A673 (cell line): ENCODE results near the gene ATG9B.

Experiments
- EZH2 ChIP-seq: fragments of 200-600 bp; sonication (generic); IDR thresholded peaks from 2 replicates; pipeline ENCODE4 v1.6.1; 2017; ENCODE audit warnings: borderline replicate concordance, low read depth, mild to moderate bottlenecking, mixed read lengths, antibody characterized with exemption, low read length; ENCODE audit not compliant: poor library complexity, severe bottlenecking
- TF ChIP-seq, protein P1 (sequence below): fragments of 300-800, 200-600 bp; sonication (generic); conservative IDR thresholded peaks from 2 replicates; pipeline ENCODE4 v1.5.1; 2017; ENCODE audit warnings: low read depth, mild to moderate bottlenecking, antibody characterized with exemption, low read length, moderate library complexity, mixed read lengths

DNA sequence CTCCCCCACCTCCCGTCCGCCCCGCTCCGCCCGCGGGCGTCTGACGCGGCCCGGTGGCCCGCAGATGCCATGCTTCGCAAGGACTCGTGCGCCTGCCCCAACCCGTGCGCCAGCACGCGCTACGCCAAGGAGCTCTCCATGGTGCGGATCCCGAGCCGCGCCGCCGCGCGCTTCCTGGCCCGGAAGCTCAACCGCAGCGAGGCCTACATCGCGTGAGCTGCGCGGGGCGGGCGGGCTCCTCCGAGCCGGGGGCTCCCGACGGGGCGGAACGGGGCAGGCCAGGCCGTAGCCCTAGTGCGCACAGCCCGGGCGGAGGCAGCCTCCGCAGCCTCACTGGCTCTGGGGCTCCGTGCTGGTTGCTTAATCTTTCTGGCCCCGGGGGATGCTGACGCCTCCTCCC lies 26.8 kb upstream of the ATG9B start:
- TF ChIP-seq, protein P1, sequence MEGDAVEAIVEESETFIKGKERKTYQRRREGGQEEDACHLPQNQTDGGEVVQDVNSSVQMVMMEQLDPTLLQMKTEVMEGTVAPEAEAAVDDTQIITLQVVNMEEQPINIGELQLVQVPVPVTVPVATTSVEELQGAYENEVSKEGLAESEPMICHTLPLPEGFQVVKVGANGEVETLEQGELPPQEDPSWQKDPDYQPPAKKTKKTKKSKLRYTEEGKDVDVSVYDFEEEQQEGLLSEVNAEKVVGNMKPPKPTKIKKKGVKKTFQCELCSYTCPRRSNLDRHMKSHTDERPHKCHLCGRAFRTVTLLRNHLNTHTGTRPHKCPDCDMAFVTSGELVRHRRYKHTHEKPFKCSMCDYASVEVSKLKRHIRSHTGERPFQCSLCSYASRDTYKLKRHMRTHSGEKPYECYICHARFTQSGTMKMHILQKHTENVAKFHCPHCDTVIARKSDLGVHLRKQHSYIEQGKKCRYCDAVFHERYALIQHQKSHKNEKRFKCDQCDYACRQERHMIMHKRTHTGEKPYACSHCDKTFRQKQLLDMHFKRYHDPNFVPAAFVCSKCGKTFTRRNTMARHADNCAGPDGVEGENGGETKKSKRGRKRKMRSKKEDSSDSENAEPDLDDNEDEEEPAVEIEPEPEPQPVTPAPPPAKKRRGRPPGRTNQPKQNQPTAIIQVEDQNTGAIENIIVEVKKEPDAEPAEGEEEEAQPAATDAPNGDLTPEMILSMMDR, result no peak
- TF ChIP-seq EZH2, result no peak
